ENCODE results near the gene PNPLA1.

Gene PNPLA1

DNA sequence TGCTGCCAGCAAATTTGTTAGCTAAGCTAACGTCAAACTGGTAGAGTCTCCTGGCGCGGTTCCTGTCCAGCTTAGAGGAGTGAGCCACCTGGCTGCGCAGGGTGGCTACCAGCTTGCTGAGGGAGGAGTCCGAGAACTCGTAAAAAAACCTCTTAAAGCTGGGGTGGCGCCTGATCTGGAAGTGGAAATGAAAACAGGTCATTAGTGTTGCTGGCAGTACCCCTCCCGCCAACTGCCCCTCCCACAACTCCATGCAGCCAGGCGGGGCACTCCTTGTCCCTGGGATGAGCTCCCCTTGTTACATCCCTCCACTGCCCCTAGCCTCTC is 49.5 kb downstream of the PNPLA1 start (continued):
- TF ChIP-seq, protein P1, sequence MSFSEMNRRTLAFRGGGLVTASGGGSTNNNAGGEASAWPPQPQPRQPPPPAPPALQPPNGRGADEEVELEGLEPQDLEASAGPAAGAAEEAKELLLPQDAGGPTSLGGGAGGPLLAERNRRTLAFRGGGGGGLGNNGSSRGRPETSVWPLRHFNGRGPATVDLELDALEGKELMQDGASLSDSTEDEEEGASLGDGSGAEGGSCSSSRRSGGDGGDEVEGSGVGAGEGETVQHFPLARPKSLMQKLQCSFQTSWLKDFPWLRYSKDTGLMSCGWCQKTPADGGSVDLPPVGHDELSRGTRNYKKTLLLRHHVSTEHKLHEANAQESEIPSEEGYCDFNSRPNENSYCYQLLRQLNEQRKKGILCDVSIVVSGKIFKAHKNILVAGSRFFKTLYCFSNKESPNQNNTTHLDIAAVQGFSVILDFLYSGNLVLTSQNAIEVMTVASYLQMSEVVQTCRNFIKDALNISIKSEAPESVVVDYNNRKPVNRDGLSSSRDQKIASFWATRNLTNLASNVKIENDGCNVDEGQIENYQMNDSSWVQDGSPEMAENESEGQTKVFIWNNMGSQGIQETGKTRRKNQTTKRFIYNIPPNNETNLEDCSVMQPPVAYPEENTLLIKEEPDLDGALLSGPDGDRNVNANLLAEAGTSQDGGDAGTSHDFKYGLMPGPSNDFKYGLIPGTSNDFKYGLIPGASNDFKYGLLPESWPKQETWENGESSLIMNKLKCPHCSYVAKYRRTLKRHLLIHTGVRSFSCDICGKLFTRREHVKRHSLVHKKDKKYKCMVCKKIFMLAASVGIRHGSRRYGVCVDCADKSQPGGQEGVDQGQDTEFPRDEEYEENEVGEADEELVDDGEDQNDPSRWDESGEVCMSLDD (tag by site-specific recombination; IDR thresholded peaks at IDR 0.05), result no peak
- TF ChIP-seq KLF16 (tag by site-specific recombination; IDR thresholded peaks at IDR 0.05) (no peak), ZFP41 (tag by site-specific recombination; IDR thresholded peaks at IDR 0.05; ENCODE audit: borderline replicate concordance) (no peak), HOXC10 (CRISPR knock-in tag; IDR thresholded peaks at IDR 0.05) (no peak), ZNF660 (tag by site-specific recombination; IDR thresholded peaks at IDR 0.05) (no peak), ZNF426 (tag by site-specific recombination; IDR thresholded peaks at IDR 0.05) (no peak), ZNF366 (tag by site-specific recombination; conservative IDR thresholded peaks at IDR 0.05) (peak; percentile 59; the same call in 1 of the 2 replicates), ZNF155 (tag by site-specific recombination; IDR thresholded peaks at IDR 0.05) (no peak), GFI1B (tag by site-specific recombination; IDR thresholded peaks at IDR 0.05) (no peak), ZNF354C (tag by site-specific recombination; IDR thresholded peaks at IDR 0.05; ENCODE audit: borderline replicate concordance, low read depth) (no peak), ZNF174 (tag by site-specific recombination; IDR thresholded peaks at IDR 0.05) (no peak), RBAK (tag by site-specific recombination; IDR thresholded peaks at IDR 0.05) (no peak), ZNF777 (tag by site-specific recombination; IDR thresholded peaks at IDR 0.05; ENCODE audit: borderline replicate concordance) (no peak), SP2 (tag by site-specific recombination; IDR thresholded peaks at IDR 0.05) (peak; percentile 34), HOXA7 (CRISPR knock-in tag; IDR thresholded peaks at IDR 0.05; ENCODE audit: borderline replicate concordance) (no peak), ZNF548 (tag by site-specific recombination; IDR thresholded peaks at IDR 0.05) (no peak), ZNF473 (tag by site-specific recombination; IDR thresholded peaks at IDR 0.05) (no peak), ZNF558 (tag by site-specific recombination; IDR thresholded peaks at IDR 0.05) (no peak), ZNF19 (tag by site-specific recombination; IDR thresholded peaks at IDR 0.05; ENCODE audit: low read depth) (no peak), ZFP3 (tag by site-specific recombination; IDR thresholded peaks at IDR 0.05; ENCODE audit: low read depth) (no peak), ZNF274 (IDR thresholded peaks at IDR 0.05; ENCODE audit: low read length) (no peak), ZNF274 (tag by site-specific recombination; IDR thresholded peaks at IDR 0.05; ENCODE audit: borderline replicate concordance) (no peak), ZNF560 (tag by site-specific recombination; IDR thresholded peaks at IDR 0.05; ENCODE audit: borderline replicate concordance) (no peak), EGR2 (tag by site-specific recombination; IDR thresholded peaks at IDR 0.05; ENCODE audit: low read depth) (no peak), ZNF416 (tag by site-specific recombination; IDR thresholded peaks at IDR 0.05) (no peak), ZNF221 (tag by site-specific recombination; IDR thresholded peaks at IDR 0.05; ENCODE audit: borderline replicate concordance) (no peak), ZNF561 (tag by site-specific recombination; IDR thresholded peaks at IDR 0.05; ENCODE audit: borderline replicate concordance) (peak; percentile 94; the same call in 1 of the 2 replicates), SCRT1 (tag by site-specific recombination; IDR thresholded peaks at IDR 0.05; ENCODE audit: borderline replicate concordance) (no peak), IKZF3 (tag by site-specific recombination; IDR thresholded peaks at IDR 0.05) (peak; percentile 56)
- TF ChIP-seq, protein P2, sequence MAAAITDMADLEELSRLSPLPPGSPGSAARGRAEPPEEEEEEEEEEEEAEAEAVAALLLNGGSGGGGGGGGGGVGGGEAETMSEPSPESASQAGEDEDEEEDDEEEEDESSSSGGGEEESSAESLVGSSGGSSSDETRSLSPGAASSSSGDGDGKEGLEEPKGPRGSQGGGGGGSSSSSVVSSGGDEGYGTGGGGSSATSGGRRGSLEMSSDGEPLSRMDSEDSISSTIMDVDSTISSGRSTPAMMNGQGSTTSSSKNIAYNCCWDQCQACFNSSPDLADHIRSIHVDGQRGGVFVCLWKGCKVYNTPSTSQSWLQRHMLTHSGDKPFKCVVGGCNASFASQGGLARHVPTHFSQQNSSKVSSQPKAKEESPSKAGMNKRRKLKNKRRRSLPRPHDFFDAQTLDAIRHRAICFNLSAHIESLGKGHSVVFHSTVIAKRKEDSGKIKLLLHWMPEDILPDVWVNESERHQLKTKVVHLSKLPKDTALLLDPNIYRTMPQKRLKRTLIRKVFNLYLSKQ (tag by site-specific recombination; IDR thresholded peaks at IDR 0.05; ENCODE audit: borderline replicate concordance), result no peak
- TF ChIP-seq, protein P3, sequence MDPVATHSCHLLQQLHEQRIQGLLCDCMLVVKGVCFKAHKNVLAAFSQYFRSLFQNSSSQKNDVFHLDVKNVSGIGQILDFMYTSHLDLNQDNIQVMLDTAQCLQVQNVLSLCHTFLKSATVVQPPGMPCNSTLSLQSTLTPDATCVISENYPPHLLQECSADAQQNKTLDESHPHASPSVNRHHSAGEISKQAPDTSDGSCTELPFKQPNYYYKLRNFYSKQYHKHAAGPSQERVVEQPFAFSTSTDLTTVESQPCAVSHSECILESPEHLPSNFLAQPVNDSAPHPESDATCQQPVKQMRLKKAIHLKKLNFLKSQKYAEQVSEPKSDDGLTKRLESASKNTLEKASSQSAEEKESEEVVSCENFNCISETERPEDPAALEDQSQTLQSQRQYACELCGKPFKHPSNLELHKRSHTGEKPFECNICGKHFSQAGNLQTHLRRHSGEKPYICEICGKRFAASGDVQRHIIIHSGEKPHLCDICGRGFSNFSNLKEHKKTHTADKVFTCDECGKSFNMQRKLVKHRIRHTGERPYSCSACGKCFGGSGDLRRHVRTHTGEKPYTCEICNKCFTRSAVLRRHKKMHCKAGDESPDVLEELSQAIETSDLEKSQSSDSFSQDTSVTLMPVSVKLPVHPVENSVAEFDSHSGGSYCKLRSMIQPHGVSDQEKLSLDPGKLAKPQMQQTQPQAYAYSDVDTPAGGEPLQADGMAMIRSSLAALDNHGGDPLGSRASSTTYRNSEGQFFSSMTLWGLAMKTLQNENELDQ (tag by site-specific recombination; IDR thresholded peaks at IDR 0.05; ENCODE audit: low read depth), result no peak
- TF ChIP-seq, protein P4, sequence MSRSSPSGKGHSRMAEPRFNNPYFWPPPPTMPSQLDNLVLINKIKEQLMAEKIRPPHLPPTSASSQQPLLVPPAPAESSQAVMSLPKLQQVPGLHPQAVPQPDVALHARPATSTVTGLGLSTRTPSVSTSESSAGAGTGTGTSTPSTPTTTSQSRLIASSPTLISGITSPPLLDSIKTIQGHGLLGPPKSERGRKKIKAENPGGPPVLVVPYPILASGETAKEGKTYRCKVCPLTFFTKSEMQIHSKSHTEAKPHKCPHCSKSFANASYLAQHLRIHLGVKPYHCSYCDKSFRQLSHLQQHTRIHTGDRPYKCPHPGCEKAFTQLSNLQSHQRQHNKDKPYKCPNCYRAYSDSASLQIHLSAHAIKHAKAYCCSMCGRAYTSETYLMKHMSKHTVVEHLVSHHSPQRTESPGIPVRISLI (tag by site-specific recombination; IDR thresholded peaks at IDR 0.05), result peak; percentile 47; the same call in 1 of the 2 replicates
- TF ChIP-seq, protein P5, sequence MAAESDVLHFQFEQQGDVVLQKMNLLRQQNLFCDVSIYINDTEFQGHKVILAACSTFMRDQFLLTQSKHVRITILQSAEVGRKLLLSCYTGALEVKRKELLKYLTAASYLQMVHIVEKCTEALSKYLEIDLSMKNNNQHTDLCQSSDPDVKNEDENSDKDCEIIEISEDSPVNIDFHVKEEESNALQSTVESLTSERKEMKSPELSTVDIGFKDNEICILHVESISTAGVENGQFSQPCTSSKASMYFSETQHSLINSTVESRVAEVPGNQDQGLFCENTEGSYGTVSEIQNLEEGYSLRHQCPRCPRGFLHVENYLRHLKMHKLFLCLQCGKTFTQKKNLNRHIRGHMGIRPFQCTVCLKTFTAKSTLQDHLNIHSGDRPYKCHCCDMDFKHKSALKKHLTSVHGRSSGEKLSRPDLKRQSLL (tag by site-specific recombination; IDR thresholded peaks at IDR 0.05), result no peak

Measured in HEK293 (cell line).